Pulmonary artery endothelial cell (primary cell): ENCODE measurements around the gene TJP3. TPM values are rescaled to one million over a fixed set of nuclear protein-coding genes. Genes with fewer than 3 reads are reported as not detected.

Source experiments
- DNase-seq: peaks from one replicate; pipeline ENCODE4 v3.0.0-alpha.2; 2011; ENCODE audit warnings: low read depth, low spot score
- total RNA-seq: library from RNA; depleted of rRNA; stranded (reverse); fragments of >200 nt; gene quantifications from 2 replicates; pipeline ENCODE4 v1.2.3, GENCODE V29; 2014

The TJP3 gene
- total RNA-seq, 1 donor from 2014 or later: not detected

- DNase-seq: no peak
Observed at GRCh38 chr19:3784607-3785450, 76.6 kb downstream of the TJP3 start.

- DNase-seq: no peak
Observed at GRCh38 chr19:3785451-3785937, 77.3 kb downstream of the TJP3 start.

GRCh38 chr19:3785938-3786824, 78.0 kb downstream of the TJP3 start, which contains the start of gene MATK:
Gene MATK (minus strand): TSS chr19:3786381. CDS start chr19:3785135, 1,246 bp downstream.
- no peak for DNase-seq

- no peak for DNase-seq
Observed at GRCh38 chr19:3788996-3789778, 81.0 kb downstream of the TJP3 start.

GRCh38 chr19:3790209-3790734, 82.1 kb downstream of the TJP3 start:
- DNase-seq: no peak

GRCh38 chr19:3790941-3791340, 82.8 kb downstream of the TJP3 start:
- no peak for DNase-seq

- no peak for DNase-seq
Observed at GRCh38 chr19:3792114-3792513, 83.9 kb downstream of the TJP3 start.

GRCh38 chr19:3793799-3794198, 85.6 kb downstream of the TJP3 start:
- DNase-seq: no peak

GRCh38 chr19:3796358-3796757, 88.2 kb downstream of the TJP3 start:
- no peak for DNase-seq

- no peak for DNase-seq
Observed at GRCh38 chr19:3798137-3798536, 90.0 kb downstream of the TJP3 start.

Other genes starting within 250 kb of the TJP3 start
- not detected in 2 replicates for gene SMIM24, start 227.9 kb upstream of the TJP3 start, total RNA-seq
- not detected in 2 replicates for gene SMIM44, start 224.9 kb upstream of the TJP3 start, total RNA-seq
- 15.6 and 22.4 TPM in 2 replicates for gene DOHH, start 207.7 kb upstream of the TJP3 start, total RNA-seq
- 46.1 and 46.6 TPM in 2 replicates for gene FZR1, start 202.1 kb upstream of the TJP3 start, total RNA-seq
- gene TEKTIP1, start 169.2 kb upstream of the TJP3 start, total RNA-seq: not detected in 2 replicates
- gene MFSD12, start 150.8 kb upstream of the TJP3 start, total RNA-seq: 65.7 and 72.8 TPM in 2 replicates
- 91.2 and 99.7 TPM in 2 replicates for gene HMG20B, start 135.4 kb upstream of the TJP3 start, total RNA-seq
- gene GIPC3, start 122.9 kb upstream of the TJP3 start, total RNA-seq: 0.18 and 0.53 TPM in 2 replicates
- gene TBXA2R, start 101.5 kb upstream of the TJP3 start, total RNA-seq: 0.66 and 0.67 TPM in 2 replicates
- 33.8 and 41.9 TPM in 2 replicates for gene CACTIN, start 81.6 kb upstream of the TJP3 start, total RNA-seq
- gene PIP5K1C, start 7.9 kb upstream of the TJP3 start, total RNA-seq: 15.4 and 22.5 TPM in 2 replicates
- 17.5 and 29.0 TPM in 2 replicates for gene APBA3, start 53.3 kb downstream of the TJP3 start, total RNA-seq
- gene MRPL54, start 54.3 kb downstream of the TJP3 start, total RNA-seq: 41.2 and 49.6 TPM in 2 replicates
- not detected in 2 replicates for gene RAX2, start 63.8 kb downstream of the TJP3 start, total RNA-seq
- under 0.01 TPM in 1 of 2 replicates, not detected in the other for gene MATK, start 78.0 kb downstream of the TJP3 start, total RNA-seq
- not detected in 2 replicates for gene ZFR2, start 160.7 kb downstream of the TJP3 start, total RNA-seq
- gene ATCAY, start 172.3 kb downstream of the TJP3 start, total RNA-seq: not detected in 2 replicates
- gene NMRK2, start 224.7 kb downstream of the TJP3 start, total RNA-seq: not detected in 2 replicates